GM23338 (cell line): Measurements from ENCODE around the gene H2AZ1.

Source experiments
- CREB1 ChIP-seq: fragments of 250-450 bp; sonication (Bioruptor Pico); IDR thresholded peaks from 2 replicates; pipeline ENCODE4 v1.5.0; 2020; ENCODE audit warnings: low read depth, mild to moderate bottlenecking, moderate library complexity
- CTCF ChIP-seq, 2 experiments: fragments of 200-600 bp in 1 of 2; sonication (generic) in 1 of 2; conservative IDR thresholded peaks; 2 replicates each; pipeline versions ENCODE4 v1.5.1 to v1.6.1; 2016 to 2017; ENCODE audit warnings: antibody characterized with exemption in 2 of 2, low read depth in 2 of 2, mild to moderate bottlenecking in 2 of 2, moderate library complexity in 1 of 2
- EZH2 ChIP-seq: fragments of 200-600 bp; sonication (generic); IDR thresholded peaks from one replicate; pipeline ENCODE4 v1.8.0; 2017; ENCODE audit warnings: antibody characterized with exemption, mild to moderate bottlenecking, low read depth; ENCODE audit not compliant: unreplicated experiment
- EZH2phosphoT487 ChIP-seq: fragments of 200-600 bp; sonication (generic); IDR thresholded peaks from one replicate; pipeline ENCODE4 v1.8.1; 2018; ENCODE audit warnings: antibody characterized with exemption; ENCODE audit not compliant: unreplicated experiment
- JUNB ChIP-seq: IDR thresholded peaks from one replicate; pipeline ENCODE4 v1.6.1; 2016; ENCODE audit warnings: antibody characterized with exemption; ENCODE audit not compliant: unreplicated experiment
- NANOG ChIP-seq: IDR thresholded peaks from 2 replicates; pipeline ENCODE4 v1.6.1; 2016; ENCODE audit warnings: antibody characterized with exemption, borderline replicate concordance
- POLR2AphosphoS5 ChIP-seq: IDR thresholded peaks from 2 replicates; pipeline ENCODE4 v1.6.1; 2016; ENCODE audit warnings: antibody characterized with exemption, low read depth
- REST ChIP-seq: IDR thresholded peaks from one replicate; pipeline ENCODE4 v1.6.1; 2018; ENCODE audit warnings: antibody characterized with exemption; ENCODE audit not compliant: unreplicated experiment
- STAT1 ChIP-seq: IDR thresholded peaks from one replicate; pipeline ENCODE4 v1.6.1; 2016; ENCODE audit warnings: antibody characterized with exemption; ENCODE audit not compliant: unreplicated experiment
- ZNF331 ChIP-seq: fragments of 250-450 bp; sonication (Bioruptor Pico); IDR thresholded peaks from 2 replicates; pipeline ENCODE4 v1.5.0; 2020; ENCODE audit warnings: low read depth, mild to moderate bottlenecking, moderate library complexity
- ZNF462 ChIP-seq: fragments of 250-450 bp; sonication (Bioruptor Pico); IDR thresholded peaks from 2 replicates; pipeline ENCODE4 v1.5.0; 2020; ENCODE audit warnings: mild to moderate bottlenecking, moderate library complexity

- TF ChIP-seq CTCF (conservative IDR thresholded peaks at IDR 0.05; ENCODE audit: low read depth in 2 of 2) (no peak), POLR2AphosphoS5 (no peak), ZNF331 (CRISPR knock-in tag) (no peak), EZH2 (no peak), STAT1 (no peak), EZH2phosphoT487 (no peak), CREB1 (no peak), NANOG (no peak), JUNB (no peak), REST (no peak), ZNF462 (CRISPR knock-in tag) (no peak)
Measured at GRCh38 chr4:99947608-99948007, 2.5 kb downstream of the H2AZ1 start.
